NOMO-1 treated with dmso at 0.1 percent for 144 hours (cell line): ENCODE measurements around the gene MTREX.
A peak's percentile ranks its signal among the peaks of the same experiment; 100 is the strongest.

ENCODE experiments used
- DNase-seq: peaks from one replicate; lab custom pipeline; 2025; ENCODE audit not compliant: unreplicated experiment; lab: John Stamatoyannopoulos, UW

Gene MTREX

DNA sequence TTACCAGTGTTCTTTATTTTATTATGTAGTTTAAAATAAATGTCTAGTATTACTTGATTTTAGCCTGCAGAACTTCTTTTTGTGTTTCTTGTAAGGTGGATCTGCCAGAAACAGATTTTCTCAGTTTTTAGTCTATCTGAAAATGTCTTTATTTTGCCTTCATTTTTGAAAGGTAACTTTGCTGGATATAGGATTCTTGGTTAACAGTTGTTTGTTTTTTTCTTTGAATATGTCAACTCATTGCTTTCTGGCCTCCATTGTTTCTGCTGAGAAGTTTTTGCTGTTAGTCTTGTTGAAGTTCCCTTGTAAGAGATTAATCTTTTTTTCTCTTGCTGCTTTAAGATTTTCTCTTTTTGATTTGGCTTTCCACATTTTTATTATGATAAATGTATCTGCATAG, 75.5 kb downstream of the MTREX start:
- DNase-seq, result no peak

DNA sequence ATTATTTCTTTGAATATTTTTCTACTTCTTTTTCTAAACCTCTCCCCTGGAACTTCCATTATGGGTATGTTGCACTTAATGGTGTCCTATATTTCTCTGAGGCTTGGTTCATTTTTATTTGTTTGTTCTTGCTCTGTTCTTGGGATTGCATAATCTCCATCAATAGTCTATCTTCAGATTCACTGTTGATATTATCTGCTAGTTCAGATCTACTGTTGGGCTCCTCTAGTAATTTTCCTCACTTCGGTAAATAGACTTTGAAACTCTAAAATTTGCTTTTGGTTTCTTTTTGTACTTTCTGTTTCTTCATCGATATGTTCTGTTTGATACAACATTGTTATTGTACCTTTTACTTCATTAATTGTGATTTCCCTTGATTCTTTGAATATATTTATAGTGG, 76.3 kb downstream of the MTREX start:
- no peak for DNase-seq

- no peak for DNase-seq
Measured at GRCh38 chr5:55385227-55385626, 77.4 kb downstream of the MTREX start.

DNA sequence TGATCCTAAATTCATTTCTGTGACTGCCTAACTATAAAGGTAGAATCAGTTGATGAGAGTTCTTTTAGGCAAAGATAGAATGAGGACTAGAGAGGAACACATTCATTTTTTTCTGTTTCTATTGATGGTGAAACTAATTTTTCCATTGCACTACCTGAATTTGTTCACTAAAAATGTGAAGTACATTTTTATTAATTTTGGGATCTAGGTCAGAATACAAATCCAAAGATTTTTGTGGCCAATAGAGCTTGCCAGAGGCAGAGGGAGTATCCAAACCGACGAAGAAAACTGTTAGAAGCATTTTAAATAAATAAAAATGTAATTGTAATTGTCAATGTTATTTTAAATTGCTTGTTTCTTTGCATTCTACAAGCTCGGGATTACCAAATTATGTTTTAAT, 78.1 kb downstream of the MTREX start:
- no peak for DNase-seq

GRCh38 chr5:55386356-55386755, 78.6 kb downstream of the MTREX start:
- no peak for DNase-seq

DNA sequence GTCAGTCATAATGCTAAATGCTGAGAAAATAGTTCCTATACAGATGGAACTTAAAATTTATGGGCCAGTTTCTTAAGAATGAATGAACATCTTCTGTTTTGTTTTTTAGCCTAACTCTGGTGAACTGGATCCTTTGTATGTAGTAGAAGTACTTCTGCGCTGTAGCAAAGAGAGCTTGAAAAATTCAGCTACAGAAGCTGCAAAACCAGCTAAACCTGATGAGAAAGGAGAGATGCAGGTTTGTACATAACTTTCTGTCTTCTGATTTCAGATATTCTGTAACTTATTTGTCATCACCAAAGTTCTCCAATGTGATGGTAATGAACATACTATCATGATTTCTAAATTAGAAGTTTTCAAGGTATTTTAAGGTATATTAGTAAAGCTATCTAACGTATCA, 80.1 kb downstream of the MTREX start:
- DNase-seq, result no peak

DNA sequence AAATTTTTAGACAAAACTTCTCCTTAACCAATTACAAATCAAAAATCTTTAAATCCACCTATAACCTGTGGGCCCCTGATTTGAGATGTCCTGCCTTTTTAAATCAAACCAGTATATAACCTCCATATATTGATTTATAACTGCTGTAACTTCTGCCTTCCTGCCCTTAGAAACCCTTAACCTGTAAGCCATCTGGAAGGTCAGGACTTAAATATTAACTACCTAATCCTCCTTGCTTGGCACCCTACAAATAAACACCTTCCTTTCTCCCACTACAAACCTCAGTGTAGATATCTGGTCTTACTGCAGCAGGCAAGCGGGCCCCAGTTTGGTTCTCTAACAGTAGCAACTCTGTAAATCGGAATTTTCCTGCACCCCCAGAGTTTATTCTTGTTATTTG, 83.9 kb downstream of the MTREX start:
- DNase-seq, result no peak

- DNase-seq, result no peak
Measured at GRCh38 chr5:55392669-55393068, 84.9 kb downstream of the MTREX start.

- DNase-seq, result no peak
Measured at GRCh38 chr5:55393501-55394175, 85.8 kb downstream of the MTREX start.

- DNase-seq, result no peak
Measured at GRCh38 chr5:55402199-55402598, 94.4 kb downstream of the MTREX start.

- no peak for DNase-seq
Measured at GRCh38 chr5:55406292-55406691, 98.5 kb downstream of the MTREX start.

DNA sequence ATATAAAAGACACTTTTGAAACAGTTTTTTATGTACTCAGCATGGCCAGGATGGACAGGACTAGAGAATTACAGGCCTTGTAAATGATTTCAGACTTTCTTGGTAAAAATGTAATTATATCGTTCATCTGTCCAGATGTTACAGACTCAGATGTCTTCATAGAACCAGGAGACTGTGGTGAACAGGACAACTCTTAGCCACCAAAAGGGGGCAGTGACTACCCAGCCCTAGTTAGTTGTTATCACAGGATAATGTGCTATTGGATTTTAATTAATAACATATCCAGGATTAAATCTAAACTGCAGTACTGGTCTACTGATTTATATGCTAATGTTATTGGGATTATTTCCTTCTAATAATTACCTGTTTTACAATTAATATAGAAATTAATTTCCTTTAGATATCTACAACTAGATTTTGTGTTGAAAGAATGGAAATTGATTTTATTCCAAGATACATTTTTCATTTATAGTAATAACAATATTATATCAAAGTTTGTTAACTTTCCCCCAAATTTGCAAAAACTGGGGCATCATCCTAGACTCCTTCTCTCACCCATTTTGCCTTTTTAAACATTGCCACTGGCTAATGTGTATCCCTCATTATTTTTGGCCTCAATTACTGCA, 99.4 kb downstream of the MTREX start:
- DNase-seq, result no peak

- no peak for DNase-seq
Measured at GRCh38 chr5:55407984-55408383, 100.2 kb downstream of the MTREX start.

DNA sequence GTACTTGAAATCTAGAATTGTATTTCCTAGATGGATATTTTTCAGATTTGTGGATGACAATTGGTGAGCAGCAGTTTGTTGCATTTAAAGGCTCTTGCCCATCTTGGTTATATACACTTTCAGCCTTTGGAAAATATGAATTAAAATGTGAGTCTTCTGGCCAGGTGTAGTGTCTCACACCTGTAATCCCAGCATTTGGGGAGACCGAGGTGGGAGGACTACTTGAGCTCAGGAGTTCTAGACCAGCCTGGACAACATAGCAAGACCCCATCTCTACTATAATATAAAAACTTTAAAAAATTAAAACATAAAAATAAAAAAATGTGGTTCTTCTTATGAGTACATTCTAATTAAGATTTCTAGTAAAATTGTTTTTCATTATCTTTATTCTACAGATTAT, 102.0 kb downstream of the MTREX start:
- DNase-seq, result no peak

GRCh38 chr5:55410845-55411244, 103.1 kb downstream of the MTREX start:
- DNase-seq, result peak; percentile 43

- DNase-seq, result peak; percentile 55
Measured at GRCh38 chr5:55411876-55412275, 104.1 kb downstream of the MTREX start.

DNA sequence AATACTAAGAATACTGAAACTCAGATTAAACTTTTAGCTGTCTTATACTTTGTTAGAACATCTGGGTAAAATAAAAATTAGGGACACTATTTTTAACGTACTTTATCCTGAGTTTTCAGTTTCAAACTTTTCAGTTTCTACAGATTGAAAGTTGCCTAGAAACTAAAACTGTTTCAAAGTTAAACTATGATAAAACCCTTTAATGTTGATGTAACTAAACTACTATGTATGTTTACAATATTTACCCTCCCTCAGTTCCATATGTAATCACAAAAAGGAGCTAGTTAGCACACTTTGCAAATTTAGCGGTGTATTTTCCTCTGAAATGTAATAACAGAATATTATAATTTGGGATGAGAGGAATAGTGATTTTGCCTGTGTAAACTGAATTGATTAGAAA, 105.9 kb downstream of the MTREX start:
- DNase-seq, result no peak

GRCh38 chr5:55415071-55415470, 107.3 kb downstream of the MTREX start:
- no peak for DNase-seq

- DNase-seq, result no peak
Measured at GRCh38 chr5:55416306-55416705, 108.5 kb downstream of the MTREX start.

DNA sequence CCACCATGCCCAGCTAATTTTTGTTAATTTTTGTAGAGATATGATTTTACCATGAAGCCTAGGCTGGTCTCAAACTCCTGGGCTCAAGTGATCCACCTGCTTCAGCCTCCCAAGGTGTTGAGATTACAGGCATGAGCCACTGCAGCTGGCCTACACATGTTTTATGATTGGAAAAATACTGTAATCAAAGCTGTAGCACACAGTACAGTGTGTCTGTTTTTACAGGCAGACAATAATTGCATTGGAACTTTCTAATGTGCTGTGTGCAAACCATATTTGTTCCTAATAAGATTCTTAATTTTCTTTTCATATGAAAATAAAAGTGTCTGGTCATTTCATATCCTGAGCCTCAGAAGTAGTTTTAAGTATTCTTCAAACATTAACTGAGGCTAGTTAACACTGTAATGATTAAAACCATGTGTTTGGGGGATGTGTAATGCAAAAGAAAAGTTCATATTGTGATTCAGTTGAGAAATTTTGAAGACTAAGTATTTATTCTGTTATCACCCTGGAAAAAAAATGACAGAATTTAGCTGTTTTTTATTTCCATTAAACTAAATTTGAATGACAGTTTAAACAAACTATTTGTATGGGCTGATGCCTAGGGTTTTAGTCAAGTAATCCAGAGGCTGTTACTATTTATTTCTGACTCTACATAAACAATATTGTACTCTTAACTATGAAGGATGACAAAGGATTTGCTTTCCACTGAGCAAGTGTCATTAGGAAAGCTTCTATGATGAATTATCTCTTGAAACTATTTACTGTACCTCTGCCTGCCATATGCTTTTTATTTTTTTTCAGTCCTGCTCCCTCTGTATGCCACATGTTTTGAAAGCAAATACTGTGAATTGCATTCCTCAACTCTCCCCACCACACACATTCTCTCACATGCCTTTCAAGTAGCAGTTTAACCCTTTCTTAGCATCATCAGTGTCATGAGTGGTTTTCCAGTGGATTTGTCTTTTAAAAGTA, 111.5 kb downstream of the MTREX start:
- DNase-seq, result no peak

GRCh38 chr5:55421074-55421529, 113.3 kb downstream of the MTREX start:
- DNase-seq, result no peak

GRCh38 chr5:55426455-55426854, 118.7 kb downstream of the MTREX start:
- no peak for DNase-seq
